NT2/D1 (cell line): ENCODE measurements around the gene TNFRSF14.

ENCODE experiments used
- SUZ12 ChIP-seq: IDR thresholded peaks from 2 replicates; pipeline ENCODE4 v1.6.1; 2011; ENCODE audit not compliant: insufficient read length, insufficient read depth; ENCODE audit errors: extremely low read depth
- YY1 ChIP-seq: IDR thresholded peaks from 2 replicates; pipeline ENCODE4 v1.6.1; 2011; ENCODE audit not compliant: insufficient read length, insufficient read depth
- ZNF274 ChIP-seq: IDR thresholded peaks from 2 replicates; pipeline ENCODE4 v1.6.1; 2011; ENCODE audit warnings: mild to moderate bottlenecking, low read depth, low read length

- TF ChIP-seq SUZ12 (no peak), ZNF274 (no peak), YY1 (no peak)
Measured at GRCh38 chr1:2612591-2613365, 56.6 kb downstream of the TNFRSF14 start.
